ENCODE measurements around the gene AK5.
"Not testable (repeated sequence)": the region's sequence is repeated elsewhere in the genome, so short reads cannot be mapped to it uniquely, and the experiment has no call there.

Gene AK5

GRCh38 chr1:77406661-77407060 lies 124.8 kb downstream of the AK5 start:
- FAIRE-seq = no peak

DNA sequence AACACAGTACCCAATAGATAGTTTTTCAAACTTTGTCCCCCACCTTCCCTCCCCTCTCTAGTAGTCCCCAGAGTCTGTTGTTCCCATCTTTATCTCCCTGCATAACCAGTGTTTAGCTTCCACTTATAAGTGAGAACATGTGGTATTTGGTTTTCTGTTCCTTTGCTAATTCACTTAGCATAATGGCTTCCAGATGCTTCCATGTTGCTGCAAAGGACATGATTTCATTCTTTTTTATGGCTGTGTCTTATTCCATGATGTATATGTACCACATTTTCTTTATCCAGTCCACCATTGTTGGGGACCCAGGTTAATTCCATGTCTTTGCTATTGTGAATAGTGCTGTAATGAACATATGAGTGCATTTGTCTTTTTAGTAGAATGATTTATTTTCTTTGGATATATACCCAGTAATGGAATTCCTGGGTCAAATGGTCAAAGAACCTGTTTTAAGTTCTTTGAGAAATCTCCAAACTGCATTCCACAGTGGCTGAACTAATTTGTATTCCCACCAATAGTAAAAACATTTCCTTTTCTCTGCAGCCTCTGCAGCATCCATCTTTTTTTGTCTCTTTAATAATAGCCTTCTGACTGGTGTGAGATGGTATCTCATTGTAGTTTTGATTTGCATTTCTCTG lies 126.0 kb downstream of the AK5 start:
- peak; percentile 35 for FAIRE-seq

GRCh38 chr1:77408933-77409332 lies 127.1 kb downstream of the AK5 start:
- FAIRE-seq = not testable (repeated sequence)

- no peak for FAIRE-seq
Observed at GRCh38 chr1:77412069-77412819, 130.4 kb downstream of the AK5 start.

GRCh38 chr1:77412820-77413530 lies 131.2 kb downstream of the AK5 start:
- no peak for FAIRE-seq

- FAIRE-seq = no peak
Observed at GRCh38 chr1:77413541-77414335, 131.9 kb downstream of the AK5 start.

GRCh38 chr1:77415579-77415978 lies 133.8 kb downstream of the AK5 start:
- FAIRE-seq = no peak

DNA sequence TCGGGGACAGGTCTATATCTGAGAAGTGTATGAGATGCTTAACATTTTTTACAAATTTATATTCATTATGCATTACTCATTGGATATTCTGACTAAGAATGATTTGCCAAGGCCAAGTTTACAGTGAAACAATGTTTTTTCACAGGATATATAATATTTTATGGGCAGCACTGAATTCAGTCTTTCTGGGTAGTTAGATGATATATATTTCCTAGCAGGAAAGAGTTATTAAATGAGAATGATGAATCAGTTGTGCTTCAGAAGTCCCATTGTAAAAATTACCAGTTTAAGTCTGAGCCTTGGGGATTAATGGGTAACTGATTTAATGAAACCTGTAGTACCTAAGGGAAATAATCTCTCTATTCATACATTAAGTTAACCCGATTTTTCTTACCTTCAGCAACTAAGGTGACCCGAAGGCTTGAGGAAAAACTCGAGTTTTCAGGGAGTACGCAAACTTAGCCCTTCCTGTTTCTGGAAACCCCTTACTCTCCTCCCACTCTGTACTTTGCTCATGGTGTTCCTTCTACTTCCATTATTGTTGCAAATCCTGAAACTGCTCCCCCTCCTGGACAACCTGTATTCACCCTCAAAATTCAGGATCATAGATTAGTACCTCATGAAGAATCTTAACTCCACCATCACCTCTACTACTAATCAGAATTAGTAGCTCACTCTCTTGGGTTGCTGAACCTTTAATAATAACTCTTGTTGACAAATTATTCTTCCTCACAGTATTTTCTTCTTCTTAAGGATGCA lies 135.1 kb downstream of the AK5 start:
- no peak for FAIRE-seq

DNA sequence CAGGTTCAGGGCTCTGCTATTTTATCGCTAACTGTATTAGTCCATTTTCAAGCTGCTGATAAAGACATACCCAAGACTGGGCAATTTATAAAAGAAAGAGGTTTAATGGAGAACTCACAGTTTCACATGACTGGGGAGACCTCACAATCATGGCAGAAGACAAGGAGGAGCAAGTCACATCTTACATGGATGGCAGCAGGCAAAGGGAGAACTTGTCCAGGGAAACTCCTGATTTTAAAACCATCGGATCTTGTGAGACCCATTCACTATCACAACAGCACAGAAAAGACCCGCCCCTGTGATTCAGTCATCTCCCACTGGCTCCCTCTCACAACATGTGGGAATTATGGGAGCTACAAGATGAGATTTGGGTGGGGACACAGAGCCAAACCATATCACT lies 136.2 kb downstream of the AK5 start:
- FAIRE-seq = not testable (repeated sequence)

DNA sequence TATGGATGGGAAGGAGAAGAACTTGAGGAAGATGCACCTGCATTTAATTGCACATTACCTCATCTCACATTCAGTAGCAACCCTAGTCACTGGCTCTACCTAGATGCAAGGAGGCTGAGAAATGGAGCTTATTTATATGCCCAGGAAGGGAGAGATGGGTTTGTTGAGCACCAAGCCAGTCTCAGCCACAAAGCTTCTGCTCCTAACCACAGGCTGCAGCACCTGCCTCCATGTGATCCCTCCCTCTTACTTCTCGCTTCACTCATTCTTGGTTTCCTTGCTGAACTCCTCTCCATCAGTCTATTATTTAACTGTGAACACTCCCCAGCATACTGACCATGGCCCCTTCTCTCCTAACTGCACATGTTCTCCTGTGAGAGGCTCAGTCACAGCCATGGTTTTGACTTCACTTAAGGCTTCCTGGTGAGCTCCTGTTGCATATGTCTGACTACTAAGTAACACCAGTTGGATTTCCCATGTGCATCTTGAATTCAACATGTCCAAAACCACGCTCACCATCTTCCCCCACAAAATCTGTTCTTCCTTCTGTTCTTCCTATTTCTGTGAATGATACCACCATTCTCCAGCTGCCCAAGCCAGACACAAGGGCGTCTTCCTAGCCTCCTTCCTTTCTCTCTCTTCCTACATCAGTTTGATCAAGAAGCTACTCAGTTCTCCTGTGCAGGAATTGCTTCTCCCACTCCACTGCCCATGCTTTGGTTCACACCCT lies 139.8 kb downstream of the AK5 start:
- no peak for FAIRE-seq

DNA sequence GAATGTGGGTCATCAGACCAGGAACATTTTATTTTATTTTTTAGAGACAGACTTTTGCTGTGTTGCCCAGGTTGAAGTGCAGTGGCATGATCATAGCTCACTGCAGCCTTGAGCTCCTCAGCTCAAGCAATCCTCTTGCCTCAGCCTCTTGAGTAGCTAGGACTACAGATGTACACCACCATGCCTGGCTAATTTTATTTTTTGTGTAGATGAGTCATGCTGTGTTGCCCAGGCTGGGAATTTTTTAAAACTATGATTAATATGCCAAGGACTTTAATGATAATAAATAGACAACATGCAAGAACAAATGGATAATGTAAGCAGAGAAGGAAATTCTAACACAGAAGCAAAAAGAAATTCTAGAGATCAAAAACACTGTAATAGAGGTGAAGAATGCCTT lies 142.4 kb downstream of the AK5 start:
- no peak for FAIRE-seq

GRCh38 chr1:77428068-77428467 lies 146.2 kb downstream of the AK5 start:
- FAIRE-seq = no peak

DNA sequence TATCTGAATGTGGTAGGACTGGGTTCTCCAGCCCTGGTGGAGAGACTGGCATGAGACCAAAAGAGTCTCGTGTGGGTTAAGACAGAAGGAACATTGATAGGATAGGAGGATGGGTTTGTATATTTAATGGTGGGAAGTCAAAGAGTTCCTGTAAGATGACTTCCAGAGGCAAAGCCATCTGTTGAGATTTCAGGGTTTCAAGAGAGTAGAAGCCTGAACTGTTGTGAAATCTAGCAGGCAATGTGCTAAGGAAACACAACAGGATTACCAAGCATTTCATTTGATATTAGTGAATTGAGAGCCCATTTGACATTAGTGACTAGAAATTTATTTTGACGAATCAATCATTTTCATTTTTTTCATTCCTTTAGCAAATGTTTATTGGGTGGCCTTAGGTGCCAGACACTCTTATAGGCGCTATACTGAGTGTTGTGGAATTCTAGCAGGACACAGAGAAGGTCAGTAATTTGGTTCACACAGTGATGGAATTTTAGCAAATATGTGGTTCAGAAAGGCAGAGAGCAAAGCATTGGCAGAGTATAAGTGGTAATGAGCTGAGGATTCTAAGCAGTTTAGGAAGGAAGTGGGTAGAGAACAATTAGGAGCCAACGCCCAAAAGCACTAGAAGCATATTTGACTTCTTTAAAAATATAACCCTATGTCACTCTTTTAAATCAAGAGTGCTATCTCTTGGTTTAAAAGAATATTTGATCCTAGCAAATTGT lies 149.3 kb downstream of the AK5 start:
- FAIRE-seq = no peak

GRCh38 chr1:77433934-77434333 lies 152.1 kb downstream of the AK5 start:
- peak; percentile 54 for FAIRE-seq

DNA sequence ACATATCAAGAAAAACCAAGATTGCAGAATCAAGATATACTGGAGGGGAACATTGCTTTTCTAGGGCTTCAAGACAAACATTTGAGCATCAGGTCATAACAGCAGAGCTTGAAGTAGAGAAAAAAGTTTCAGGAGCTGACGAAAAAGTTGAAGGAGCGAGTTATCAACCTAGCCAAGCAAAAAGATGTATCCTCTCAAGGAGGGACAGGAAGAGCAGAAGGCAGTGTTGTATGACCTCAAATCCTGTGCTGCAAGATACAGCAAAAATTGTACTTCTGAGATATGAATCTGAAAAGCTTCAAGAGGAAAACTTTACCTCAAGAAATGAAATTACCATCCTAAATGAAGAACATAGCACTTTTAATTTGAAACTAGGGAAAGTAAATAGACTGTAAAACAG lies 153.1 kb downstream of the AK5 start:
- FAIRE-seq = no peak

DNA sequence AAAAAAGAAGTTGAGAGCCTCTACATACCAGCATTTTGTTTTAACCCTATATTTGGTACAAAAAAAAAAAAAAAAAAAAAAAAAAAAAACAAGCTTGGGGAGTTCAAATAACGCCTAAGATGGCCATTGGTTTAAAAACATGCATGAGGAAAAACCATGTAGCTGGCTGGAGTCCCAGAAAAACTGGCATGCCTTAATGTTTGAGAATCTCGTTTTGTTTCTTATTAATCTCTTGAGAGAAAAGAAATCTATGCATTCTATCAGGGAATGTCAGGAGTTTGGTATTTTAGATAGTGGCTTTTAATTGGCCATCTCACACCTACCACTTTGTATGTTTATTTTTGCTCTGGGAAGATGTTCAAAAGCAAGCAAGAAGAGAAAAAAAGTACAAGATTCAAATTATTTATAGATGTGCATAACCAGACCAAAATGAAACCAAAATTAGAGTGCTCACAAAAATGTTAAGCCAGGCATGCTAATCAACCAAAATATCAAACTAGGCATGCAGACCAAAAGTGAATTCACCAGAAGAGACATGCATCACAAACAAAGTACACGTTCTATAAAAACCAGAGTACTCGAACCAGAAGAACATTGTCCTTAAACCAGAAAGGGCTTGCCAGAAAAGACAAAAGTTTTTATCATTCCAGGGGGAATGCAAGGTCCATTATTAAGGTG lies 156.6 kb downstream of the AK5 start:
- FAIRE-seq = no peak

GRCh38 chr1:77446841-77447555 lies 165.2 kb downstream of the AK5 start:
- FAIRE-seq = no peak

DNA sequence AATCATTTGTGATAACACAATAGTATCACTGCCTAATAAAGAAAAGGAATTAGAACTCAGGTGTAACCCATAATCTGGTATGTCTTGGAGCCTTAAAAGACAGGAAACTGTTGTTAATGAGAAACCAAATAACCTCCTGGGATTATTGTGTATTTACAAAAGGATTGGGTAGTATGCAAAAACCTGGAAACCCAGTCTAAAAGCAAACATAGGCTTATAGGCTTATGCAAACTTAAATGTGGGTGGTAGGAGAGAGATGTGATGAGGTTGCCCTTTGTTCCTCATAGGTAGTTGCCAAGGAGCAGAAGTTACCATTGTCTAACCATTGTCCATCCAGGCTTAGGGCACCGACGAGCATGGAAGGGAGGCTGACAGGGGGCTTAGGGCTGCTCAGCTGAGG lies 165.8 kb downstream of the AK5 start:
- no peak for FAIRE-seq

GRCh38 chr1:77459881-77460280 lies 178.1 kb downstream of the AK5 start:
- no peak for FAIRE-seq

- FAIRE-seq = no peak
Observed at GRCh38 chr1:77461691-77462090, 179.9 kb downstream of the AK5 start.

All from endometrium (tissue), 2 donors.